SK-N-SH (cell line): ENCODE results near the gene STIM2.

Source experiments
- CTCF ChIP-seq: fragments of 200-600 bp; sonication (generic); IDR thresholded peaks from 2 replicates; pipeline ENCODE4 v1.6.1; 2017; ENCODE audit warnings: antibody characterized with exemption, mild to moderate bottlenecking, moderate library complexity
- EP300 ChIP-seq, 2 experiments: IDR thresholded peaks; 2 replicates each; pipeline versions ENCODE4 v1.4.0 to v1.6.1; 2012; ENCODE audit warnings: borderline replicate concordance in 1 of 2, low read depth in 1 of 2, low read length in 1 of 2

GRCh38 chr4:26877961-26878360, 17.3 kb downstream of the STIM2 start:
- no peak for TF ChIP-seq CTCF
- no peak for TF ChIP-seq EP300 (IDR thresholded peaks at IDR 0.05; ENCODE audit: borderline replicate concordance in 1 of 2, low read depth in 1 of 2, low read length in 1 of 2)
